ENCODE results near the gene PZP.

- TF ChIP-seq CTCF (IDR thresholded peaks at IDR 0.05; ENCODE audit: poor library complexity, severe bottlenecking) (no peak), REST (IDR thresholded peaks at IDR 0.05; ENCODE audit: borderline replicate concordance) (no peak), POLR2AphosphoS5 (IDR thresholded peaks at IDR 0.05) (no peak), SMC3 (conservative IDR thresholded peaks at IDR 0.05; ENCODE audit: poor library complexity) (no peak), RAD21 (conservative IDR thresholded peaks at IDR 0.05) (no peak)
Observed at GRCh38 chr12:9149372-9149771, 58.8 kb downstream of the PZP start.
